ENCODE results near the gene CD276.
"Not testable (repeated sequence)": the region's sequence is repeated elsewhere in the genome, so short reads cannot be mapped to it uniquely, and the experiment has no call there.

The CD276 gene

GRCh38 chr15:73712107-73712506 is 27.9 kb downstream of the CD276 start:
- DNase-seq, result no peak

GRCh38 chr15:73714695-73715301 is 30.6 kb downstream of the CD276 start:
- no peak for DNase-seq

DNA sequence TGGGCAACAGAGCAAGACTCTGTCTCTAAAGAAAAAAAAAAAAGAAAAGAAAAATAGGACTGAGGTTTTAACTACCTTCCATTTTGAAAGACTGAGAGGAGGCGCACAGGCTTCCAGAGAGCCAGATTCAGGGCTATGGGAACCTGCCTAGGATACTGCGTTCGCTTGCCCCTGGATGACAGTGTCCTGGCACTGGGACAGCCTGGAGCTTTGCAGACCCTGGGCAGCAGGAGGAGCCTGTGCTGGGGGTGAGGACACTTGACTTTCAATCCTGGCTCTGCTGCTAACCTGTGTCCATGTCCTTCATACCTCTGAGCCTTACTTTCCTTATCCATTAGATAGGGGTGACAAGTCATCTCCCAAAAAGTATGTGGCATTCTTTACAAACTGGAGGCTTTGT is 31.2 kb downstream of the CD276 start:
- DNase-seq, result no peak

- no peak for DNase-seq
These were observed 32.2 kb downstream of the CD276 start for GRCh38 chr15:73716417-73716816.

DNA sequence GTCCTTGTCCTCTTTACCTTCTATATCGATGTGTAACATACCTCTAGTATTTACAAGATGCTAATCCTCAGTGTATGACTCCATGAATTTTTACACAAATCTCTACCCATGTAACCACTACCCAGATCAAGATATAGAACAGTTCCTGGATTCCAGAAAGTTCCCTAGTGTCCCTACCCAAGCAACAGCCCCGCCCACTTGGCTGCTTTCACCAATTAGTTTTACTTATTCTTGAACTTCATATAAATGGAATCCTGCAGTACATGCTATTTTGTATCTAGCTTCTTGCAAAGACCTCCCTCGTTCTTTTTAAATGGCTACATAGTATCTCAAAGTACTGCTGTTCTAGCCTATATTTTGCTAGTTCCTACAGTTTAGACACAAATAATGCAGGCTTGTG is 33.0 kb downstream of the CD276 start:
- DNase-seq, result no peak

GRCh38 chr15:73717802-73718201 is 33.6 kb downstream of the CD276 start:
- no peak for DNase-seq

DNA sequence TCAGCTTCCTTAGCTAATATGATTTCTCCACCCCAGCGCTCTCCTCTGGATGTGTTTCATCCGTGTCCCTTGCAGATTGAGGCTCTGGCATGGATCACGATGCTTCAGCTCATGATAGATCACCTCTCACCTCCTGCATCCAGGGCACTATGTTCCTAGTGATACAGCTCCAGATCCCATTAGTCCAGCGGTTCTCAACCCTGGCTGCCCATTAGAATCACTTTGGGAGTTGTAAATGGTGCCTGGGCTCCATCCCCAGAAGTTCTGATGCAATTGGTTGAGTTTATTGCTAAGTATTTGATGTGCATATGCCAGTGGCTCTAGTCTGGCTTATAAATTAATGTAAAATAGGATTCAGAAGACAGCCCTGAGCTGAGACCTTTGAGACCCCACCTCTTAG is 34.5 kb downstream of the CD276 start:
- DNase-seq, result no peak

- DNase-seq, result no peak
These were observed 38.2 kb downstream of the CD276 start for GRCh38 chr15:73722425-73722824.

DNA sequence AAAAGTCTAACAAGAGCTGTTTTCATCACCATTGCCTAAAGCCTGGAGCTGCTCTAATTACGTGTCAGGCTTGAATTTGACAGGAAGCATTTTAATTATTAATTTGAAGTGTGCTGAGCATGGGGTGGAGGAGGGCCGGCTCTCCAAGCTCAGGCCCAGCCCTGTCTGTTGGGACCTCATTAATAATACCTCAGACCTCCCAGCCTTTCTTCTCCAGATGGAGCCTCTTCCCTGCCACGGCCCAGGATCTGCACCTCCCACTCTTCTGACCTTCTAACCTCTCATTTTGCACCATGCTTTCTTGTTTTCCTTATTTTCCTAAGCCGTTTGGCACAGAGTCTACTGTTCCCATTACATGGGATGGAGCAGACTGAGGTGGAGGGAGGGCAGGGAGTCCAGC is 39.0 kb downstream of the CD276 start:
- DNase-seq, result no peak

DNA sequence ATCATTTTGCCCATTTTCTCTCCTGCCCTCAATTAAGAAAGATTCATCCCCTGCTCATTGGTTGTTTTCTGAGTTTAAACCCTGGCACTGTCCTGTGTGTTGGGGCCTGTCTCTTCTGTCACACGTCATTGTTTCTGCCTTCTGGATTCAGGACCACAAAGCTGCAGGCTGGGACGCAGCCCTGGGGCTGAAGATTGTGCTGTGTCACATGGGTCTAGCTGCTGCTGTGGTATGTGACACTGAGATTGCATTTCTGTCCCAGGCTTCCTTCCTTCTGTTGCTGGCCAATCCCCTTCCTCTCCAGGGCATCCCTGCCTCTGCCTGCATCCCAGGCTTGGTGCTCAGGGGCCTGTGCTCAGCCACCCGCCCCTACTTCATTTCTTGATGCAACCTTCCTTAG is 40.0 kb downstream of the CD276 start:
- DNase-seq, result no peak

DNA sequence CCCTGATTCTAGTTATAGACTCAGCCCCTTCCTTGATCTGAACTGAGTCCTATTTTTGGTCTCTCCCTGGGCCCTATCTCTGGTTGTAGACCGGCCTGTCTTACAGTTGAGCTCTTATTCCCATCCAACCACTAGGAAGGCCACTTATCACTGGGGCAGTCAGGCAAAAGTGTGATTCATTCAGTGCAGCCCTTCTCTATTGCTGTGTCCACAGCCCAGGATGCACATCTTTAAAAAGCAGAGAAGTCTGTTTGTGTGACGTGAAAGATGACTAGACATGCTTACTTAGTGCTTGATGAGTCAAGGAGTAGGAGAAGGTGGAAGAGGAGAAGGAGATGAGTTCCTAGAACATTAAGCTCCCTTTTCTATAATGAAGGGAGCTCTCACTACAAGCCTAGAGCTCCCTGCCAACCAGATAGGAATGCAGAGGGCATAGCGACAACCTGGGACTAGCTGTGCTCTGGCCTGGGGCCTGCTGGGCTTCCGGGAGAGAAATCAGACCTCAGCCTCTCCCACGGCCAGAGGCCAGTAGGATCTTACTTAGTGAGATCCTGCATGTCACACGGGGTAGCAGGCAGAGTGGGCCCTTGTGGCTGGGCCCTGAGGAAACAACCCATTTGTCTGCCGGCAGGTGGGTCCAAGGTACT is 43.3 kb downstream of the CD276 start:
- no peak for DNase-seq

DNA sequence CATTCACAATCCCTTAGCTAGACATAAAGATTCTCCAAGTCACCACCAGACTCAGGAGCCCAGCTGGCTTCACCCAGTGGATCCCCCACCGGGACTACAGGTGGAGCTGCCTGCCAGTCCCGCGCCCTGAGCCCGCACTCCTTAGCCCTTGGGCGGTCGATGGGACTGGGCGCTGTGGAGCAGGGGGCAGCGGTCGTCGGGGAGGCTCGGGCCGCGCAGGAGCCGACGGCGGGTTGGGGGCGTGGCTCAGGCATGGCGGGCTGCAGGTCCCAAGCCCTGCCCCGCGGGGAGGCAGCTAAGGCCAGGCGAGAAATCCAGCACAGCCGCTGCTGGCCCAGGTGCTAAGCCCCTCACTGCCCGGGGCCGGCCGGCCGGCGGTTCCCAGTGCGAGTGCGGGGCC is 47.9 kb downstream of the CD276 start:
- DNase-seq, result not testable (repeated sequence)

DNA sequence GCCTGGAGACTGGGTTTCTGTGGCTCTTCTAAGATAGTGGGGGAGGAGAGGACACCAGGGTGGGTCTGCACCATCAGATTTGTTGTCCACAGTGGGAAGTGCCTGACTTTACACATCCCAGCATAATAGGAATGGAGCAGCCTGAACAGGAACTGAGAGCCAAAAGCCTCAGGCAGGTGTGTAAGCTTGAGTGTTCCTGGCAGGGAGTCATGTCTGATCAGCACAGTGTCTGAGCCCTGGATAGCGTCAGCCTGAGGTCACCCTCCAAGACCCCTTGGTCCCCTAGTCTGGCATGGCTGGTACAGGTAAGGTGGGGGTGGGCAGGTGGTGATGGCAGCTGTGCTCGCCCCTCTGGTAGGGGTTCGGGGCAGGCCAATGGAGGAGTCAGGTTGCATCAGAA is 48.7 kb downstream of the CD276 start:
- DNase-seq, result no peak

GRCh38 chr15:73737535-73737934 is 53.4 kb downstream of the CD276 start:
- DNase-seq, result no peak

DNA sequence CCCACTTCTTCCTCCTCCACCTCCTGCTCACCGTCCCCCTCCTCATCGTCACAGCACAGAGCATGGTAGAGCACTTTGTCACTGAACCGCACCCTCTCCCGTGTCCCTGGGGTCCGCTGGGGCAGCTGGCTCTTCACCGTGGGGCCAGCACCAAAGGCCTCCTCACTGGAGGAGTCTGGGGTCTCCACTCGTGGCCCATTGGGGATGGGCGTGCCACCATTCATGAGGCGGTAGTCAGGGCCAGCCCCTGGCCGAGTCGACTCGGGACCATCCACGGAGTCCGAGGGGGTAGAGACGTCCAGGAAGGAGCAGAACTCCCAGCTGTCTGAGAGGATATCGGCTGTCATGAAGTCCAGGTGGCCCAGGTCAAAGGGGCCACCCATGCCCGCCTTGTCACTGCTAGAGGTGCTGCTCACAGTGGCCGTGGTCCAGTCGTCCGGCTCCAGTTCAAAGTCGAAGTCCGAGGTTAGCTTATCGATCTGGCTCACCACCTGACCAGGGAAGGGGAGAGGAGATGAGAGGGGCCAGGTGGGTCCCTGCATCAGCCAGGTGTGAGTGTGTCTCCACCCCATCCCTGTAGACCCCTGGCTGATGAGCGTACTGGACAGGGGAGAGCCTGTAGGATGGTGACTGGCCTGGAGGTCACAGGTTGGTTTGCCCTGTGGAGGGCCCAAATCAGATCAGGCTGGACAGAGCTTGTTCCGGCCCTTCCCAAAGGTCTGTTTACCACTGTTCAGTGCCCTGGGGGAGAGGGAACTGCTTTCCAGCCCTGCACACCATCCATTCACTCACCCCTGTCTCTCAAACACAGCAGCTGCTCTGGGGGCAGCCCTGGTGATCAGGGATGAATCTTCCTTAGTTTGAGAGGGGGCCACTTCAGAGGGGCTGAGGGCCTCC is 56.2 kb downstream of the CD276 start:
- DNase-seq, result no peak

GRCh38 chr15:73741321-73741836 is 57.2 kb downstream of the CD276 start:
- no peak for DNase-seq

GRCh38 chr15:73744293-73744692 is 60.1 kb downstream of the CD276 start:
- DNase-seq, result no peak

DNA sequence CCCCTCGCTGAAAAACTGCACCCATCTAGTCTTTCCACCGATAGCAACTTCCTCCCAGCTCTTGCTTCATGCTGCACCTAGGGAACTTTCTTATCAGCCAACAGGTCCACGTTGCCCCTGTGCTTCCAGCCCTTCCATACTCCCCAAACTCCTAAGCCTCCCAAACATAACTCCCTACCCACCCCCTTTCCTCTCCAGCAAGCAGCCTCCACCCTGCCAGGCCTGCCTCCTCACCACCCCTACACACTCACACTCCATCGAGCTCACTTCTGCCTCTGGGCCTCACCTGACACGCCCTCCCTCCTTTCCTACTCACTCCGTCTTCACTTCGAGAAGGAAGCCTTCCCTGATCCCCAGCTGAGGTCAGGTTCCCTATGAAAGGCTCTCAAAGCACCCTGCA is 60.9 kb downstream of the CD276 start:
- no peak for DNase-seq

DNA sequence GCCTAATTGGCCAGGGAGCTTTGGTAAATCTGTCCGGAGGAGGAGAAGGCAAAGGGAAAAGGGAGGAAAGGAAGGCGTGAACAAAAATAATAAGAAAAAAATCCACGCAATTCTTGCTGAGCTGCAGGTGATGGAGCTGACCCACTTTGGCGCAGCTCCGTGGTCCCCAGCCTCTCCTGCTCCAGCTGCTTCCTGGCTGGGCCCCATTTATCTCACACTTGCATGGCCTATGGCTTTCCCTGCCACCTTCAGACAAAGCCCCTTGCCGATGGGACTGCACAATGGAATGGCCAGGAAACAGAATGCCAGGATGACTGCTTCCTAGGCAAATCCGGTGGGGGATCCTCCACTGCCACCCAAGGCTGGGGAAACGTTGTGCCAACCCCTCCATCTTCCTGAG is 62.1 kb downstream of the CD276 start:
- no peak for DNase-seq

- DNase-seq, result no peak
These were observed 62.7 kb downstream of the CD276 start for GRCh38 chr15:73746883-73747282.

- no peak for DNase-seq
These were observed 63.8 kb downstream of the CD276 start for GRCh38 chr15:73747847-73748590.

DNA sequence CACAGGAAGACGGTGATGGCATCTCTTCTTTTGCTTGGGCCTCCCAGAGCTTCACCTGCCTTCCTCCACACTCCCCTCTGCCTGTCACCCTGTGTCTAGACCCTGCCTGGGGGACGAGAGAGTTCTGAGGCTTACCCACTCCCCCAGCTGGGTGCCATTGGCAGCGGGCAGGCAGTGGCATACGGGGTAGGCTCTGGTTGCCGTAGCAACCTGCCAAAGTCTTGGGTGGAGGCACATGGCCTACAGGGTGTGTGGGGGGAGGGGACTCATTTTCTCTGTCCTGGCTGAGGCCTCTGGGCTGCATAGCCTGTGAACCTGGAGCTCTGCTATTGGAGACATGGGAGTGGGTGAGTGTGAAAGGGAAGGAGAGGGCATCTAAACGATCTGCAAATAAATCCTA is 64.5 kb downstream of the CD276 start:
- no peak for DNase-seq

DNA sequence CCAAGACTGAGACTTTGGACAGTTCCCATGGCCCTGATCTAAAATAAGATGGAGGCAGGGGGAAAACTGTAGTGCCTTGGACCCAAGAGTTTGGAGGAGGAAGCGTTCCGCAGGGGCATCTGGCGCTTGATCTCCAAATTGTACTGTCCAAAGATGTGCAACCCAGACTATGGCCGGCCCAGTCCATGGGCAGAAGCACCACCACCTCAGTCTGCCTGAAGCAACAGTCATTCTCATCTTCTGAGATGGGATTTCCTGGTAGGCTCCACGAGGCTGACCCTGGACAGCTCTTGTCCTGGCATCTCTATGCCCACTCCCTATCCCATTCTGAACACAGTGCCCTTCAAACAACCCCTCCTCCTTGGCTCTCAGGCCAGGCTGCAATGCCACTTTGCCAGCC is 65.3 kb downstream of the CD276 start:
- no peak for DNase-seq
